H1 (cell line): ENCODE data around the gene FBXO30. TPM values are rescaled to one million over a fixed set of nuclear protein-coding genes. Genes with fewer than 3 reads are reported as not detected.
A peak's percentile ranks its signal among the peaks of the same experiment; 100 is the strongest.

Experiments
- CHD7 ChIP-seq: fragments of 300-600 bp; sonication (generic); IDR thresholded peaks from 2 replicates; pipeline ENCODE4 v1.7.1; 2012; ENCODE audit warnings: low read length, moderate library complexity, mild to moderate bottlenecking, inconsistent platforms; ENCODE audit not compliant: insufficient replicate concordance
- E2F6 ChIP-seq: IDR thresholded peaks from 2 replicates; pipeline ENCODE4 v1.6.1; 2012; ENCODE audit warnings: inconsistent platforms
- JUND ChIP-seq: IDR thresholded peaks from 2 replicates; pipeline ENCODE4 v1.6.1; 2011; ENCODE audit warnings: mild to moderate bottlenecking, improper control_type of control experiment, low read length
- PHF8 ChIP-seq: fragments of 200-600 bp; sonication (generic); conservative IDR thresholded peaks from 2 replicates; pipeline ENCODE4 v1.7.1; 2012; ENCODE audit warnings: low read depth, mild to moderate bottlenecking, inconsistent platforms, low read length, moderate library complexity
- RBBP5 ChIP-seq: IDR thresholded peaks from 2 replicates; pipeline ENCODE4 v1.7.1; 2012; ENCODE audit warnings: low read depth, mild to moderate bottlenecking, inconsistent platforms, low read length, moderate library complexity, borderline replicate concordance
- RFX5 ChIP-seq: IDR thresholded peaks from 2 replicates; pipeline ENCODE4 v1.6.1; 2011; ENCODE audit warnings: low read depth, low read length, improper control_type of control experiment, borderline replicate concordance
- RNF2 ChIP-seq: fragments of 200-900, 300-1000 bp; sonication (generic); IDR thresholded peaks from 2 replicates; pipeline ENCODE4 v1.7.1; 2016; ENCODE audit warnings: borderline replicate concordance, low read depth, mild to moderate bottlenecking, antibody characterized with exemption, low read length; ENCODE audit not compliant: poor library complexity, severe bottlenecking; ENCODE audit errors: missing control alignments
- SUZ12 ChIP-seq: fragments of 200-600 bp; sonication (generic); IDR thresholded peaks from 2 replicates; pipeline ENCODE4 v1.6.1; 2012; ENCODE audit warnings: mild to moderate bottlenecking, inconsistent platforms, low read length, moderate library complexity, mixed read lengths
- TCF12 ChIP-seq: IDR thresholded peaks from 2 replicates; pipeline ENCODE4 v1.6.1; 2011; ENCODE audit warnings: low read depth, mild to moderate bottlenecking, low read length
- polyA plus RNA-seq, 7 experiments: library from polyadenylated mRNA; depleted of rRNA in 3 of 7; stranded (reverse) in 5 of 7; unstranded in 2 of 7; fragments of >200 nt in 5 of 7; fragments of 200-250 nt in 2 of 7; gene quantifications; 1 replicate in 5 of 7; 2 replicates in 1 of 7; 4 replicates in 1 of 7; pipeline versions ENCODE4 v1.2.1 to v1.2.3, GENCODE V29; 2011 to 2013; ENCODE audit warnings: missing spikeins in 2 of 7, mixed read lengths in 2 of 7
- total RNA-seq: library from RNA; stranded (reverse); fragmentation: NEBNext Ultra II Directional; extraction: Animal tissue kit (Norgen Biotek cat#: 25700); gene quantifications from 2 replicates; pipeline ENCODE4 v1.2.1, GENCODE V29; 2021

The FBXO30 gene
- total and polyA plus RNA-seq, 2 of the 8 experiments (the other 6 are each of a cell fraction or from before 2014, with no cell fraction given) = 3.9 to 18.3 TPM

GRCh38 chr6:145814035-145814500 lies 527 bp downstream of the FBXO30 start (continued):
- TF ChIP-seq E2F6 = peak; percentile 74
- no peak for TF ChIP-seq JUND
- TF ChIP-seq TCF12 = no peak
- no peak for TF ChIP-seq RBBP5
- no peak for TF ChIP-seq RFX5
- TF ChIP-seq SUZ12 = no peak
- TF ChIP-seq RNF2 = no peak
- TF ChIP-seq CHD7 = no peak
- TF ChIP-seq PHF8 = no peak; the same call in 1 of the 2 replicates
